Peyer's patch (tissue), 4 donors: ENCODE results near the gene PIGL.

Source experiments
- POLR2A ChIP-seq, 2 donors: fragments of 450-650 bp; IDR thresholded peaks; one replicate each; pipeline ENCODE4 v1.5.1; 2017; ENCODE audit warnings: antibody characterized with exemption in 2 of 2, mild to moderate bottlenecking in 2 of 2, moderate library complexity in 2 of 2
- TF ChIP-seq, protein P1 (sequence below), 6 experiments: fragments of 450-650 bp in 4 of 6; fragments of 200-600 bp in 2 of 6; sonication (generic) in 1 of 6; IDR thresholded peaks; one replicate each; pipeline ENCODE4 v1.5.1; 2017 to 2019; ENCODE audit warnings: antibody characterized with exemption in 6 of 6, mild to moderate bottlenecking in 3 of 6, moderate library complexity in 1 of 6

DNA sequence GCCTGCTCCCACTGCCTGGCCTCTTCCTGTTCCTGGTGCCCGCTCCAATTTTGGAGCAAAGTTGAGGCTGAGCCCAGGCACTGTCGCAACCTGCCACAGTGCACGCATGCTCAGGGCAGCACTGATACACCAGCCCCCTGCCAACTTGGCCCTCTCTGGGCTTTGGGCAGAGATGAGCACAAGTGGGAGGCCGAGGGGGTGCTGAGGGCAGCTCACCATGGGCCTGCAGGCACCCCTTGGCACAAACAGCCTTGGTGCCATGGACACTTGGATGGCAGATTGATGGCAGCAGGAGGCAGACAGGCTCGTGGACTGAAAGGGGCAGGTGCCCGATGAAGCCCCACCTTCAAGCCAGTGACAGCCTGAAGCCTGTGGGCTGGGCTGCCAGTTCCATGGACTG lies 42.9 kb downstream of the PIGL start:
- TF ChIP-seq, protein P1, sequence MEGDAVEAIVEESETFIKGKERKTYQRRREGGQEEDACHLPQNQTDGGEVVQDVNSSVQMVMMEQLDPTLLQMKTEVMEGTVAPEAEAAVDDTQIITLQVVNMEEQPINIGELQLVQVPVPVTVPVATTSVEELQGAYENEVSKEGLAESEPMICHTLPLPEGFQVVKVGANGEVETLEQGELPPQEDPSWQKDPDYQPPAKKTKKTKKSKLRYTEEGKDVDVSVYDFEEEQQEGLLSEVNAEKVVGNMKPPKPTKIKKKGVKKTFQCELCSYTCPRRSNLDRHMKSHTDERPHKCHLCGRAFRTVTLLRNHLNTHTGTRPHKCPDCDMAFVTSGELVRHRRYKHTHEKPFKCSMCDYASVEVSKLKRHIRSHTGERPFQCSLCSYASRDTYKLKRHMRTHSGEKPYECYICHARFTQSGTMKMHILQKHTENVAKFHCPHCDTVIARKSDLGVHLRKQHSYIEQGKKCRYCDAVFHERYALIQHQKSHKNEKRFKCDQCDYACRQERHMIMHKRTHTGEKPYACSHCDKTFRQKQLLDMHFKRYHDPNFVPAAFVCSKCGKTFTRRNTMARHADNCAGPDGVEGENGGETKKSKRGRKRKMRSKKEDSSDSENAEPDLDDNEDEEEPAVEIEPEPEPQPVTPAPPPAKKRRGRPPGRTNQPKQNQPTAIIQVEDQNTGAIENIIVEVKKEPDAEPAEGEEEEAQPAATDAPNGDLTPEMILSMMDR (IDR thresholded peaks at IDR 0.05), result no peak
- TF ChIP-seq POLR2A (IDR thresholded peaks at IDR 0.05), result no peak
